H1 (cell line): ENCODE results near the gene CLASP2. TPM values are rescaled to one million over a fixed set of nuclear protein-coding genes. Genes with fewer than 3 reads are reported as not detected.

Experiments
- CTCF ChIA-PET: fragments of 300-600 bp; sonication (Branson Sonifier 250); formaldehyde crosslinking; loops from one replicate; lab custom pipeline; 2021; ENCODE audit not compliant: partially characterized antibody; lab: Charles Lee
- POLR2A ChIA-PET: fragments of 300-600 bp; sonication (Branson Sonifier 250); formaldehyde crosslinking; loops from one replicate; lab custom pipeline; 2021; ENCODE audit warnings: inconsistent platforms; ENCODE audit not compliant: partially characterized antibody; lab: Charles Lee
- DNase-seq, 2 experiments: peaks; one replicate each; pipeline versions ENCODE4 v3.0.0 to v3.0.0-alpha.2; 2010 to 2022; ENCODE audit warnings: low spot score in 2 of 2, low read depth in 1 of 2, mixed read lengths in 1 of 2
- FAIRE-seq: peaks from 2 replicates; lab custom pipeline; 2011; peaks lifted over from hg19 to GRCh38; lab: Jason Lieb, UNC
- H2AFZ ChIP-seq: 2 replicates; pipeline ENCODE4 v1.8.1; 2012; ENCODE audit warnings: low read length, inconsistent platforms
- H2AK5ac ChIP-seq: 2 replicates; pipeline ENCODE4 v1.6.1; 2013; ENCODE audit warnings: low read depth, low read length
- H2BK120ac ChIP-seq: replicated peaks from 2 replicates; pipeline ENCODE3; 2013; ENCODE audit warnings: low read depth, low read length, inconsistent platforms
- H2BK12ac ChIP-seq: 2 replicates; pipeline ENCODE4 v1.6.1; 2013; ENCODE audit warnings: low read depth, low read length
- H2BK15ac ChIP-seq: 2 replicates; pipeline ENCODE4 v1.6.1; 2013; ENCODE audit warnings: low read length
- H2BK20ac ChIP-seq: 2 replicates; pipeline ENCODE4 v1.6.1; 2013; ENCODE audit warnings: low read length
- H2BK5ac ChIP-seq: 2 replicates; pipeline ENCODE4 v1.6.1; 2013; ENCODE audit warnings: low read depth, low read length
- H3K14ac ChIP-seq: 2 replicates; pipeline ENCODE4 v1.6.1; 2013; ENCODE audit warnings: inconsistent platforms; ENCODE audit not compliant: insufficient read length
- H3K18ac ChIP-seq: 2 replicates; pipeline ENCODE4 v1.6.1; 2013; ENCODE audit warnings: low read length; ENCODE audit errors: extremely low read depth
- H3K23ac ChIP-seq: 2 replicates; pipeline ENCODE4 v1.6.1; 2013; ENCODE audit warnings: inconsistent platforms; ENCODE audit not compliant: insufficient read length
- H3K23me2 ChIP-seq: 2 replicates; pipeline ENCODE4 v1.6.1; 2013; ENCODE audit warnings: low read depth, low read length
- H3K27ac ChIP-seq: 2 replicates; pipeline ENCODE4 v1.6.1; 2011; ENCODE audit warnings: low read depth, low read length, inconsistent platforms
- H3K27me3 ChIP-seq, 4 experiments: replicated peaks in 1 of 4; 1 replicate in 1 of 4; 2 replicates in 3 of 4; pipeline versions ENCODE4 v1.6.1 to v1.8.1; 2011 to 2013; ENCODE audit warnings: low read length in 3 of 4, mild to moderate bottlenecking in 3 of 4, inconsistent platforms in 2 of 4, mixed read lengths in 2 of 4, moderate library complexity in 1 of 4; ENCODE audit not compliant: control insufficient read depth in 3 of 4, insufficient read depth in 3 of 4; ENCODE audit errors: extremely low read depth in 1 of 4
- H3K36me3 ChIP-seq, 4 experiments: 2 replicates each; pipeline versions ENCODE4 v1.6.1 to v1.8.1; 2011 to 2013; ENCODE audit warnings: mild to moderate bottlenecking in 4 of 4, low read length in 3 of 4, moderate library complexity in 2 of 4, control low read depth in 1 of 4, inconsistent platforms in 1 of 4; ENCODE audit not compliant: insufficient read depth in 4 of 4, control insufficient read depth in 2 of 4
- H3K4ac ChIP-seq: replicated peaks from 2 replicates; pipeline ENCODE3; 2013; ENCODE audit warnings: low read length, low read depth, mixed read lengths, inconsistent platforms; ENCODE audit not compliant: insufficient read length
- H3K4me1 ChIP-seq, 4 experiments: replicated peaks in 1 of 4; 1 replicate in 1 of 4; 2 replicates in 3 of 4; pipeline versions ENCODE4 v1.6.1 to v1.8.1; 2011 to 2013; ENCODE audit warnings: low read length in 3 of 4, inconsistent platforms in 2 of 4, mixed read lengths in 1 of 4; ENCODE audit not compliant: insufficient read depth in 4 of 4, control insufficient read depth in 3 of 4
- H3K4me2 ChIP-seq, 2 experiments: 2 replicates each; pipeline versions ENCODE4 v1.6.1 to v1.8.1; 2011 to 2013; ENCODE audit warnings: low read depth in 2 of 2, low read length in 2 of 2, control low read depth in 1 of 2, inconsistent platforms in 1 of 2, mild to moderate bottlenecking in 1 of 2; ENCODE audit not compliant: insufficient read depth in 1 of 2
- H3K4me3 ChIP-seq, 4 experiments: fragments of 200-600, 300-600 bp in 1 of 4; sonication (generic), shearing (Covaris generic), sonication (Bioruptor Twin) in 1 of 4; 2 replicates each; pipeline versions ENCODE4 v1.5.1 to v1.8.1; 2011 to 2016; ENCODE audit warnings: low read length in 4 of 4, low read depth in 3 of 4, control low read depth in 2 of 4, inconsistent platforms in 2 of 4, mild to moderate bottlenecking in 2 of 4, mixed read lengths in 1 of 4, moderate library complexity in 1 of 4; ENCODE audit not compliant: insufficient read depth in 2 of 4; ENCODE audit errors: extremely low read depth in 1 of 4
- H3K56ac ChIP-seq: replicated peaks from 2 replicates; pipeline ENCODE3; 2013; ENCODE audit warnings: low read depth, mild to moderate bottlenecking, mixed read lengths, low read length, inconsistent platforms; ENCODE audit not compliant: insufficient read length
- H3K79me1 ChIP-seq: 2 replicates; pipeline ENCODE4 v1.6.1; 2013; ENCODE audit warnings: low read depth, low read length, control low read depth
- H3K79me2 ChIP-seq, 2 experiments: 2 replicates each; pipeline versions ENCODE4 v1.6.1 to v1.8.1; 2012 to 2013; ENCODE audit warnings: low read length in 2 of 2, mild to moderate bottlenecking in 2 of 2, inconsistent platforms in 1 of 2; ENCODE audit not compliant: insufficient read depth in 2 of 2, control insufficient read depth in 1 of 2
- H3K9ac ChIP-seq, 4 experiments: replicated peaks in 1 of 4; 1 replicate in 1 of 4; 2 replicates in 3 of 4; pipeline versions ENCODE4 v1.6.1 to v1.8.1; 2011 to 2013; ENCODE audit warnings: low read depth in 3 of 4, low read length in 3 of 4, control low read depth in 2 of 4, mild to moderate bottlenecking in 2 of 4, moderate library complexity in 2 of 4, inconsistent platforms in 1 of 4; ENCODE audit errors: extremely low read depth in 1 of 4
- H3K9me3 ChIP-seq, 2 experiments: 2 replicates each; pipeline versions ENCODE4 v1.6.1 to v1.8.1; 2012 to 2013; ENCODE audit warnings: mild to moderate bottlenecking in 2 of 2, moderate library complexity in 2 of 2, control low read depth in 1 of 2, inconsistent platforms in 1 of 2, low read depth in 1 of 2, low read length in 1 of 2, mixed read lengths in 1 of 2; ENCODE audit not compliant: insufficient read depth in 2 of 2
- H4K20me1 ChIP-seq, 2 experiments: replicated peaks in 1 of 2; 2 replicates each; pipeline versions ENCODE3 to v1.8.1; 2011 to 2013; ENCODE audit warnings: inconsistent platforms in 2 of 2, low read length in 2 of 2, mild to moderate bottlenecking in 1 of 2; ENCODE audit not compliant: insufficient read depth in 2 of 2, control insufficient read depth in 1 of 2
- H4K5ac ChIP-seq: 2 replicates; pipeline ENCODE4 v1.6.1; 2013; ENCODE audit warnings: low read length, low read depth, mixed read lengths, inconsistent platforms; ENCODE audit not compliant: insufficient read length
- H4K8ac ChIP-seq: 2 replicates; pipeline ENCODE4 v1.8.0; 2013; ENCODE audit warnings: mild to moderate bottlenecking, moderate library complexity, low read length, inconsistent platforms; ENCODE audit not compliant: insufficient read depth; ENCODE audit errors: extremely low read depth
- H4K91ac ChIP-seq: replicated peaks from 2 replicates; pipeline ENCODE3; 2013; ENCODE audit warnings: low read length, mixed read lengths, inconsistent platforms; ENCODE audit not compliant: insufficient read length
- BRCA1 ChIP-seq: IDR thresholded peaks from 2 replicates; pipeline ENCODE4 v1.6.1; 2012; ENCODE audit warnings: low read depth, low read length, improper control_type of control experiment
- CHD1 ChIP-seq: IDR thresholded peaks from 2 replicates; pipeline ENCODE4 v1.6.1; 2012; ENCODE audit warnings: low read depth, low read length, improper control_type of control experiment
- FOSL1 ChIP-seq: IDR thresholded peaks from 2 replicates; pipeline ENCODE4 v1.6.1; 2011; ENCODE audit warnings: mild to moderate bottlenecking, low read depth, low read length, moderate library complexity; ENCODE audit not compliant: insufficient read depth
- JUN ChIP-seq: IDR thresholded peaks from 2 replicates; pipeline ENCODE4 v1.6.1; 2011; ENCODE audit warnings: low read depth, mild to moderate bottlenecking, improper control_type of control experiment, low read length
- KDM4A ChIP-seq: IDR thresholded peaks from one replicate; pipeline ENCODE4 v1.7.1; 2012; ENCODE audit warnings: low read depth, mild to moderate bottlenecking, moderate library complexity, low read length, inconsistent platforms; ENCODE audit not compliant: severe bottlenecking
- MAFK ChIP-seq: IDR thresholded peaks from 2 replicates; pipeline ENCODE4 v1.6.1; 2012; ENCODE audit warnings: low read depth, mild to moderate bottlenecking, improper control_type of control experiment, low read length
- NANOG ChIP-seq: IDR thresholded peaks from 2 replicates; pipeline ENCODE4 v1.6.1; 2011; ENCODE audit warnings: low read length, low read depth, mild to moderate bottlenecking, inconsistent platforms; ENCODE audit not compliant: insufficient read depth, poor library complexity, severe bottlenecking
- POLR2A ChIP-seq, 2 experiments: IDR thresholded peaks; 1 replicate in 1 of 2; 2 replicates in 1 of 2; pipeline ENCODE4 v1.6.1; 2011; ENCODE audit warnings: low read depth in 2 of 2, low read length in 2 of 2, mild to moderate bottlenecking in 2 of 2; ENCODE audit errors: control extremely low read depth in 1 of 2
- RXRA ChIP-seq: IDR thresholded peaks from 2 replicates; pipeline ENCODE4 v1.6.1; 2011; ENCODE audit warnings: low read depth, mild to moderate bottlenecking, low read length, moderate library complexity; ENCODE audit not compliant: insufficient read depth
- SAP30 ChIP-seq: fragments of 300-600 bp; sonication (generic); IDR thresholded peaks from 2 replicates; pipeline ENCODE4 v1.7.1; 2012; ENCODE audit warnings: low read length, moderate library complexity, mild to moderate bottlenecking, inconsistent platforms; ENCODE audit not compliant: insufficient read depth, insufficient replicate concordance
- SP1 ChIP-seq: IDR thresholded peaks from 2 replicates; pipeline ENCODE4 v1.6.1; 2011; ENCODE audit warnings: low read depth, low read length
- SUZ12 ChIP-seq: fragments of 200-600 bp; sonication (generic); IDR thresholded peaks from 2 replicates; pipeline ENCODE4 v1.6.1; 2012; ENCODE audit warnings: mild to moderate bottlenecking, inconsistent platforms, low read length, moderate library complexity, mixed read lengths
- TAF1 ChIP-seq: IDR thresholded peaks from 2 replicates; pipeline ENCODE4 v1.6.1; 2011; ENCODE audit warnings: mild to moderate bottlenecking, low read depth, low read length
- WGBS, 2 experiments: shearing (Covaris generic) in 1 of 2; methylation state at CpG; one replicate each; pipeline versions ENCODE4 v1.1.6 to v1.1.7; 2013 to 2015; ENCODE audit warnings: low lambda C conversion rate in 2 of 2, mixed read lengths in 2 of 2, inconsistent platforms in 1 of 2, low coverage in 1 of 2, missing lambda C conversion rate in 1 of 2; ENCODE audit not compliant: insufficient replicate concordance in 2 of 2, insufficient coverage in 1 of 2, insufficient read length in 1 of 2; ENCODE audit errors: extremely low coverage in 1 of 2, missing lambda C conversion rate in 1 of 2; 5-methylcytosine and 5-hydroxymethylcytosine counted together
- polyA plus RNA-seq, 7 experiments: library from polyadenylated mRNA; depleted of rRNA in 3 of 7; stranded (reverse) in 5 of 7; unstranded in 2 of 7; fragments of >200 nt in 5 of 7; fragments of 200-250 nt in 2 of 7; gene quantifications; 1 replicate in 5 of 7; 2 replicates in 1 of 7; 4 replicates in 1 of 7; pipeline versions ENCODE4 v1.2.1 to v1.2.3, GENCODE V29; 2011 to 2013; ENCODE audit warnings: missing spikeins in 2 of 7, mixed read lengths in 2 of 7
- total RNA-seq: library from RNA; stranded (reverse); fragmentation: NEBNext Ultra II Directional; extraction: Animal tissue kit (Norgen Biotek cat#: 25700); gene quantifications from 2 replicates; pipeline ENCODE4 v1.2.1, GENCODE V29; 2021

CLASP2 gene
- total and polyA plus RNA-seq, 2 of the 8 experiments (the other 6 are each of a cell fraction or from before 2014, with no cell fraction given) = 21.7 to 58.0 TPM

DNA sequence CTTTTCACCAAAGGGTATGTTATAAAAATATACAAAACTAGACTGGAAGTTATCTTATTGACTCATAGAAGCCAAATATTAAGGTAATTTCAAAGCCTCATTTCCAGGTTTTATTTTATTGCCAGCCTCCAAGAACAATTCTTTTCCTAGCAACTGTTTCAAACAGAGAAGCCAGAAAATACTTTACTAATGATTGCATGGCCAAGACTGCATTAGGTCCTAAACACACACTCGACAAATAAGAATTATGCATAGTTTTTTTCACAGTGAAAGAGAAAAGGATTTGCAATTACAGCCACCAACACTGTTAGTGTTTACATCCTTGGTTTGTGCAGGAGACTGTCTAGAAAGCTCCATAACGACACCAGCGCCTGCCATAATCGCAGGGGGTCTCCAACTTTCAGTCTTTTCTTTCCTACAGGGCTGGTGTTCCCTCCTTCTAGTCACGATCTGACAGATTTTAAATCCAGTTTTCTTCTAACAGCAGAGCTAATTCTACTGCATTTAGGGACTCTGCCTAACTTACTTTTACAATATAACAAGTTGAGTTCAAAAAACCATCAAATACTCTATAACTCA lies 58.1 kb downstream of the CLASP2 start:
- Histone ChIP-seq H4K91ac (no peak overlapping the region), H3K4me3 (peak overlapping the region in 3 of 4 experiments; percentile 16 to 51 (median 28); a peak in 4 of 8 replicates), H3K23ac (no peak overlapping the region), H4K5ac (no peak overlapping the region), H3K4ac (no peak overlapping the region), H2AK5ac (no peak overlapping the region), H2BK12ac (no peak overlapping the region), H3K18ac (no peak overlapping the region), H3K9me3 (no peaks in the 10 kb centered on the region), H4K20me1 (peaks cover 0 to 2% of the 10 kb centered on the region in 2 experiments), H3K27ac (no peak overlapping the region), H3K36me3 (no peaks in the 10 kb centered on the region; a peak in 1 of 8 replicates), H2BK5ac (no peak overlapping the region), H3K56ac (no peak overlapping the region), H3K14ac (no peak overlapping the region), H3K4me1 (peaks cover 0 to 8% (median 2%) of the 10 kb centered on the region in 4 experiments; a peak in 4 of 7 replicates), H2AFZ (no peak overlapping the region), H3K79me2 (peaks cover 0 to 38% of the 10 kb centered on the region in 2 experiments; a peak in 2 of 4 replicates), H2BK15ac (no peak overlapping the region), H3K27me3 (no peaks in the 10 kb centered on the region), H2BK20ac (no peak overlapping the region), H3K9ac (no peak overlapping the region), H3K79me1 (no peaks in the 10 kb centered on the region; the same call in 1 of the 2 replicates), H2BK120ac (no peak overlapping the region), H4K8ac (no peak overlapping the region), H3K23me2 (no peaks in the 10 kb centered on the region), H3K4me2 (peak overlapping the region; percentile 57 to 60)
- DNase-seq = no peak
- TF ChIP-seq FOSL1 (no peak), POLR2A (IDR thresholded peaks at IDR 0.05; ENCODE audit: control extremely low read depth in 1 of 2, low read depth in 2 of 2, low read length in 2 of 2) (no peak), TAF1 (no peak), MAFK (no peak), NANOG (no peak), SAP30 (no peak), SUZ12 (no peak), BRCA1 (no peak), RXRA (no peak), CHD1 (no peak), KDM4A (no peak), SP1 (no peak), JUN (no peak)
- FAIRE-seq = no peak
- WGBS, 2 experiments = 68% methylated on average over 5 of the region's 5 CpGs; no CpG with 5 or more reads in 1 of the 2 experiments
- POLR2A ChIA-PET = interaction anchor here (1.5 to 2.0 kb wide), 3 partner anchors 13 to 58 kb away, joined by 4 to 6 read pairs (median 6); partner anchors contain the start of gene CLASP2
- CTCF ChIA-PET = interaction anchor here (1.0 to 3.1 kb wide), 7 partner anchors 11 to 287 kb away, joined by 3 to 12 read pairs (median 3); no protein-coding TSS in a partner anchor
